SK-N-SH treated with all-trans-retinoic acid at 6 μM for 48 hours (cell line): ENCODE data around the gene TMTC2.
A peak's percentile ranks its signal among the peaks of the same experiment; 100 is the strongest.

ENCODE experiments used
- ATAC-seq: fragments of 200-7000 bp; cut with Tn5 transposase; 3 replicates; pipeline ENCODE4 v1.9.1; 2020; ENCODE audit warnings: mild to moderate bottlenecking, moderate library complexity
- ARNTL ChIP-seq: fragments of 450-650 bp; formaldehyde crosslinking; IDR thresholded peaks from 2 replicates; pipeline ENCODE4 v1.5.0; 2020; ENCODE audit warnings: low read depth, mild to moderate bottlenecking, moderate library complexity, borderline replicate concordance
- BACH2 ChIP-seq: fragments of 250-450 bp; sonication (Bioruptor Pico); IDR thresholded peaks from 2 replicates; pipeline ENCODE4 v1.9.0; 2021; ENCODE audit warnings: mild to moderate bottlenecking, borderline replicate concordance
- CSDC2 ChIP-seq: fragments of 250-450 bp; sonication (Bioruptor Pico); IDR thresholded peaks from 2 replicates; pipeline ENCODE4 v1.5.0; 2020; ENCODE audit warnings: mild to moderate bottlenecking, moderate library complexity
- GLIS3 ChIP-seq: fragments of 250-450 bp; sonication (Bioruptor Pico); IDR thresholded peaks from 2 replicates; pipeline ENCODE4 v1.5.0; 2020; ENCODE audit warnings: mild to moderate bottlenecking, moderate library complexity
- ISL1 ChIP-seq: fragments of 250-450 bp; sonication (Bioruptor Pico); IDR thresholded peaks from 2 replicates; pipeline ENCODE4 v2.1.2; 2022; ENCODE audit warnings: mild to moderate bottlenecking, moderate library complexity
- PPARA ChIP-seq: fragments of 250-450 bp; sonication (Bioruptor Pico); IDR thresholded peaks from 2 replicates; pipeline ENCODE4 v1.5.0; 2020; ENCODE audit warnings: mild to moderate bottlenecking, borderline replicate concordance
- RARB ChIP-seq: fragments of 250-450 bp; sonication (Bioruptor Pico); IDR thresholded peaks from 2 replicates; pipeline ENCODE4 v1.8.0; 2021; ENCODE audit warnings: mild to moderate bottlenecking, moderate library complexity
- SNAI2 ChIP-seq: fragments of 250-450 bp; sonication (Bioruptor Pico); IDR thresholded peaks from 2 replicates; pipeline ENCODE4 v1.5.0; 2020; ENCODE audit warnings: mild to moderate bottlenecking, moderate library complexity
- TCF4 ChIP-seq: fragments of 250-450 bp; sonication (Bioruptor Pico); IDR thresholded peaks from 2 replicates; pipeline ENCODE4 v1.8.0; 2021; ENCODE audit warnings: mild to moderate bottlenecking, moderate library complexity, borderline replicate concordance
- ZC3H10 ChIP-seq: fragments of 250-450 bp; sonication (Bioruptor Pico); IDR thresholded peaks from 2 replicates; pipeline ENCODE4 v1.5.1; 2021; ENCODE audit warnings: mild to moderate bottlenecking, moderate library complexity
- ZNF565 ChIP-seq: fragments of 450-650 bp; formaldehyde crosslinking; conservative IDR thresholded peaks from 2 replicates; pipeline ENCODE4 v1.5.0; 2020; ENCODE audit warnings: low read depth, mild to moderate bottlenecking, moderate library complexity
- ZNF8 ChIP-seq: fragments of 450-650 bp; formaldehyde crosslinking; IDR thresholded peaks from 2 replicates; pipeline ENCODE4 v1.5.0; 2020; ENCODE audit warnings: mild to moderate bottlenecking, moderate library complexity
- TF ChIP-seq, protein P1 (sequence below): fragments of 250-450 bp; sonication (Bioruptor Pico); IDR thresholded peaks from 2 replicates; pipeline ENCODE4 v1.8.0; 2020; ENCODE audit warnings: mild to moderate bottlenecking, moderate library complexity, borderline replicate concordance
- TF ChIP-seq, protein P2 (sequence below): fragments of 250-450 bp; sonication (Bioruptor Pico); IDR thresholded peaks from 2 replicates; pipeline ENCODE4 v1.5.1; 2021; ENCODE audit warnings: mild to moderate bottlenecking, moderate library complexity
- TF ChIP-seq, protein P3 (sequence below): fragments of 250-450 bp; sonication (Bioruptor Pico); IDR thresholded peaks from 2 replicates; pipeline ENCODE4 v1.5.1; 2020; ENCODE audit warnings: low read depth, mild to moderate bottlenecking, moderate library complexity
- TF ChIP-seq, protein P4 (sequence below): fragments of 250-450 bp; sonication (Bioruptor Pico); IDR thresholded peaks from 2 replicates; pipeline ENCODE4 v1.8.0; 2021; ENCODE audit warnings: low read depth, mild to moderate bottlenecking, moderate library complexity, borderline replicate concordance
- TF ChIP-seq, protein P5 (sequence below): fragments of 250-450 bp; sonication (Bioruptor Pico); IDR thresholded peaks from 2 replicates; pipeline ENCODE4 v1.5.0; 2020; ENCODE audit warnings: mild to moderate bottlenecking, moderate library complexity

The TMTC2 gene

DNA sequence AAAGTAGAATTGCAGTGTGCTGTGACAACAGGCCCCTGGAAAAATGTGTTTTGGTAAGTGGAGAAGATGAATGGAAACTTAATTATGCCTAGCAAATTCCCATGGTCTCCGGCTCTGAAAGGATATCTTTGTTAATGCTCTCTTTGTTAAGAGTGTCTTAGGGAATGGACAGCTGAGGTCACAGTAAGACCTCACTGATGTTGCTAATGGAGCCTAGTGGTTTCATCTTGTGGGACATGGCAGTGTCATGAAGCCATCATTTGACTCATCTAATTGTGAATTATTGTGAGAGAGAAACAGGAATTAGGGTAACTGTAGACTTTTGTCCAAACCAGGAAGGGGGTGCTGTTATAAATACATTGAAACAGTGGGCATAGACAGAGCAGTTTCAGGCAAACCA, 330.3 kb downstream of the TMTC2 start:
- ATAC-seq, result no peak
- TF ChIP-seq, protein P1, sequence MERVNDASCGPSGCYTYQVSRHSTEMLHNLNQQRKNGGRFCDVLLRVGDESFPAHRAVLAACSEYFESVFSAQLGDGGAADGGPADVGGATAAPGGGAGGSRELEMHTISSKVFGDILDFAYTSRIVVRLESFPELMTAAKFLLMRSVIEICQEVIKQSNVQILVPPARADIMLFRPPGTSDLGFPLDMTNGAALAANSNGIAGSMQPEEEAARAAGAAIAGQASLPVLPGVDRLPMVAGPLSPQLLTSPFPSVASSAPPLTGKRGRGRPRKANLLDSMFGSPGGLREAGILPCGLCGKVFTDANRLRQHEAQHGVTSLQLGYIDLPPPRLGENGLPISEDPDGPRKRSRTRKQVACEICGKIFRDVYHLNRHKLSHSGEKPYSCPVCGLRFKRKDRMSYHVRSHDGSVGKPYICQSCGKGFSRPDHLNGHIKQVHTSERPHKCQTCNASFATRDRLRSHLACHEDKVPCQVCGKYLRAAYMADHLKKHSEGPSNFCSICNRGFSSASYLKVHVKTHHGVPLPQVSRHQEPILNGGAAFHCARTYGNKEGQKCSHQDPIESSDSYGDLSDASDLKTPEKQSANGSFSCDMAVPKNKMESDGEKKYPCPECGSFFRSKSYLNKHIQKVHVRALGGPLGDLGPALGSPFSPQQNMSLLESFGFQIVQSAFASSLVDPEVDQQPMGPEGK (CRISPR knock-in tag), result 0 out of 2 replicates have a peak, but pooled peaks have one; percentile 45
- TF ChIP-seq PPARA (no peak), ISL1 (CRISPR knock-in tag) (peak; percentile 60), ZC3H10 (CRISPR knock-in tag) (0 out of 2 replicates have a peak, but pooled peaks have one; percentile 62)

DNA sequence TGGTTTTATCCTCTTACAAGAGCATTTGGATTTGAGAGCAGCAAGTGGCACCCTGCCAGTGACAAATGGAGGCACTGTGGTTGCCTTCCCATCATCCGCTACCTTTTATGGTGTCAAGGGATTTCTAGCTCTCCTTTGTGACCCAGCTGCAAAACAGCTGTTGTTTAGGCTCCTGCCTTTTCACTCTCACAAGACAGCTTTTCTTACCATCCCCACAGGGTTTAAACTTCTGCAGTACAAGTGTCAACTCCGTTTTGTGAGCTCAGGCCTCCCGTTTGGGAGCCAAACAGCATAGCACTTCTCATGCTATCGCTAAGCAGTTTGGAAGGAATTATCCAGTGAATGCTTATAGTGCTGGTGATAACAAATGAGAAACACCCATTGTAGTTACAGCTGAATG, 331.4 kb downstream of the TMTC2 start:
- TF ChIP-seq RARB (CRISPR knock-in tag) (no peak), ZC3H10 (CRISPR knock-in tag) (no peak), SNAI2 (no peak), GLIS3 (CRISPR knock-in tag) (no peak), ARNTL (CRISPR knock-in tag) (no peak), TCF4 (no peak)
- TF ChIP-seq, protein P2, sequence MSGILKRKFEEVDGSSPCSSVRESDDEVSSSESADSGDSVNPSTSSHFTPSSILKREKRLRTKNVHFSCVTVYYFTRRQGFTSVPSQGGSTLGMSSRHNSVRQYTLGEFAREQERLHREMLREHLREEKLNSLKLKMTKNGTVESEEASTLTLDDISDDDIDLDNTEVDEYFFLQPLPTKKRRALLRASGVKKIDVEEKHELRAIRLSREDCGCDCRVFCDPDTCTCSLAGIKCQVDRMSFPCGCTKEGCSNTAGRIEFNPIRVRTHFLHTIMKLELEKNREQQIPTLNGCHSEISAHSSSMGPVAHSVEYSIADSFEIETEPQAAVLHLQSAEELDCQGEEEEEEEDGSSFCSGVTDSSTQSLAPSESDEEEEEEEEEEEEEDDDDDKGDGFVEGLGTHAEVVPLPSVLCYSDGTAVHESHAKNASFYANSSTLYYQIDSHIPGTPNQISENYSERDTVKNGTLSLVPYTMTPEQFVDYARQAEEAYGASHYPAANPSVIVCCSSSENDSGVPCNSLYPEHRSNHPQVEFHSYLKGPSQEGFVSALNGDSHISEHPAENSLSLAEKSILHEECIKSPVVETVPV, result no peak
- ATAC-seq, result no peak

DNA sequence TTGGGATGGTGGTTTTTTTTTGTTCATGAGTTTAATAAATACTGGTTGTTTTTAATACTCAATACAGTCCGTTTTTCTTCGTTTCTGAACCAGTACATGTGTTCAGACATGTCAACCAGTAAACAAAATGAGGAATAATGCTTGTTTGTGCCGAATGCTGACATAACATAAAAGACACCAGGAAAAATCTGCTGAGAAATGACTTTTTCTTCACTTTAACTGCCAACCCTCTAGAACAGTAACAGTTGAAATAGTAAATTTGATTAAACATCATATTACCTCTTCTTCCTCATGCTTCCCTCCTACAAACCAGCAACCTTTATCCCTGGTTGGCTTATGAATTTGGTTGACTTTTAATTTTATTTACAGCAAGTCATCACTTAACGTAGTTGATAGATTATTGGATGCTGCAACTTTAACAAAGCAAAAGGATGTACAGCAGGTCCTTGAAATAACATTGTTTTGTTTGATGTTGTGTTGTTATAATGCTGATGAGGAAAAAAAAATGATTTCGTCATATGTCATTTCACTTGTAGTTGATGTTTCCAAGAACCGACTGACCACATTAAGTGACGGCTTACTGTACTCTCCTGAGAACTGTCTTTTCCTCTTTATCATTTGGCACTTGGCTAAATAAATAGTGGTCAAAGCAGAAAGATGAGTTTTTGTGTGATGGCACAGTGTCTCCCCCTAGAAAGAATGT, 340.5 kb downstream of the TMTC2 start:
- TF ChIP-seq ZNF8 (CRISPR knock-in tag) (no peak), BACH2 (CRISPR knock-in tag) (no peak), RARB (CRISPR knock-in tag) (no peak), ZC3H10 (CRISPR knock-in tag) (no peak), SNAI2 (no peak), ZNF565 (CRISPR knock-in tag) (no peak), CSDC2 (no peak), ISL1 (CRISPR knock-in tag) (no peak)
- TF ChIP-seq, protein P1 (CRISPR knock-in tag), result no peak
- TF ChIP-seq, protein P3, sequence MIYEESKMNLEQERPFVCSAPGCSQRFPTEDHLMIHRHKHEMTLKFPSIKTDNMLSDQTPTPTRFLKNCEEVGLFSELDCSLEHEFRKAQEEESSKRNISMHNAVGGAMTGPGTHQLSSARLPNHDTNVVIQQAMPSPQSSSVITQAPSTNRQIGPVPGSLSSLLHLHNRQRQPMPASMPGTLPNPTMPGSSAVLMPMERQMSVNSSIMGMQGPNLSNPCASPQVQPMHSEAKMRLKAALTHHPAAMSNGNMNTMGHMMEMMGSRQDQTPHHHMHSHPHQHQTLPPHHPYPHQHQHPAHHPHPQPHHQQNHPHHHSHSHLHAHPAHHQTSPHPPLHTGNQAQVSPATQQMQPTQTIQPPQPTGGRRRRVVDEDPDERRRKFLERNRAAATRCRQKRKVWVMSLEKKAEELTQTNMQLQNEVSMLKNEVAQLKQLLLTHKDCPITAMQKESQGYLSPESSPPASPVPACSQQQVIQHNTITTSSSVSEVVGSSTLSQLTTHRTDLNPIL, result no peak
- TF ChIP-seq, protein P4, sequence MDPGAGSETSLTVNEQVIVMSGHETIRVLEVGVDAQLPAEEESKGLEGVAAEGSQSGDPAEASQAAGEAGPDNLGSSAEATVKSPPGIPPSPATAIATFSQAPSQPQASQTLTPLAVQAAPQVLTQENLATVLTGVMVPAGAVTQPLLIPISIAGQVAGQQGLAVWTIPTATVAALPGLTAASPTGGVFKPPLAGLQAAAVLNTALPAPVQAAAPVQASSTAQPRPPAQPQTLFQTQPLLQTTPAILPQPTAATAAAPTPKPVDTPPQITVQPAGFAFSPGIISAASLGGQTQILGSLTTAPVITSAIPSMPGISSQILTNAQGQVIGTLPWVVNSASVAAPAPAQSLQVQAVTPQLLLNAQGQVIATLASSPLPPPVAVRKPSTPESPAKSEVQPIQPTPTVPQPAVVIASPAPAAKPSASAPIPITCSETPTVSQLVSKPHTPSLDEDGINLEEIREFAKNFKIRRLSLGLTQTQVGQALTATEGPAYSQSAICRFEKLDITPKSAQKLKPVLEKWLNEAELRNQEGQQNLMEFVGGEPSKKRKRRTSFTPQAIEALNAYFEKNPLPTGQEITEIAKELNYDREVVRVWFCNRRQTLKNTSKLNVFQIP, result no peak
- TF ChIP-seq, protein P5, sequence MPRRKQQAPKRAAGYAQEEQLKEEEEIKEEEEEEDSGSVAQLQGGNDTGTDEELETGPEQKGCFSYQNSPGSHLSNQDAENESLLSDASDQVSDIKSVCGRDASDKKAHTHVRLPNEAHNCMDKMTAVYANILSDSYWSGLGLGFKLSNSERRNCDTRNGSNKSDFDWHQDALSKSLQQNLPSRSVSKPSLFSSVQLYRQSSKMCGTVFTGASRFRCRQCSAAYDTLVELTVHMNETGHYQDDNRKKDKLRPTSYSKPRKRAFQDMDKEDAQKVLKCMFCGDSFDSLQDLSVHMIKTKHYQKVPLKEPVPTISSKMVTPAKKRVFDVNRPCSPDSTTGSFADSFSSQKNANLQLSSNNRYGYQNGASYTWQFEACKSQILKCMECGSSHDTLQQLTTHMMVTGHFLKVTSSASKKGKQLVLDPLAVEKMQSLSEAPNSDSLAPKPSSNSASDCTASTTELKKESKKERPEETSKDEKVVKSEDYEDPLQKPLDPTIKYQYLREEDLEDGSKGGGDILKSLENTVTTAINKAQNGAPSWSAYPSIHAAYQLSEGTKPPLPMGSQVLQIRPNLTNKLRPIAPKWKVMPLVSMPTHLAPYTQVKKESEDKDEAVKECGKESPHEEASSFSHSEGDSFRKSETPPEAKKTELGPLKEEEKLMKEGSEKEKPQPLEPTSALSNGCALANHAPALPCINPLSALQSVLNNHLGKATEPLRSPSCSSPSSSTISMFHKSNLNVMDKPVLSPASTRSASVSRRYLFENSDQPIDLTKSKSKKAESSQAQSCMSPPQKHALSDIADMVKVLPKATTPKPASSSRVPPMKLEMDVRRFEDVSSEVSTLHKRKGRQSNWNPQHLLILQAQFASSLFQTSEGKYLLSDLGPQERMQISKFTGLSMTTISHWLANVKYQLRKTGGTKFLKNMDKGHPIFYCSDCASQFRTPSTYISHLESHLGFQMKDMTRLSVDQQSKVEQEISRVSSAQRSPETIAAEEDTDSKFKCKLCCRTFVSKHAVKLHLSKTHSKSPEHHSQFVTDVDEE, result no peak
- ATAC-seq, result no peak
